Ramos (cell line): Measurements from ENCODE around the gene LAMA3.

Source experiments
- in situ Hi-C: fragments of 300-500 bp; cut with MboI; formaldehyde crosslinking; loops from one replicate; pipeline ENCODE4 v1.14.3; 2022; ENCODE audit warnings: low sequenced_read_pairs; ENCODE audit not compliant: unreplicated experiment

LAMA3 gene

DNA sequence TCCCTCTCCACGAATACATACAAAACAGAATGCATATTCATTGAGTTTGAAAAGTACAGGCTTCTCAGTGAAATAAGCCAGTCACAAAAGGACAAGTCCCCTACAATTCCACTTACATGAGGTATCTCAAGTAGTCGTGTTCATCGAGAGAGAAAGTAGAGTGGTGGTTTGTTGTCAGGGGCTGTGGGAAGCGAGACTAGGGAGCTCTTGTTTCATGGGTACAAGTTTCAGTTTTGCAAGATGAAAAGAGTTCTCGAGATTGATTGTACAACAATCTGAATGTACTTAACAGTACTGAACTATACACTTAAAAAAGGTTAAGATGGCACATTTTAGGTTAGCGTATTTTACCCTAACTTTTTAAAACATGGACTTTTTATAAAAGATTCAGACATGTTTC, 253.9 kb downstream of the LAMA3 start:
- in situ Hi-C loops: no loop called here

DNA sequence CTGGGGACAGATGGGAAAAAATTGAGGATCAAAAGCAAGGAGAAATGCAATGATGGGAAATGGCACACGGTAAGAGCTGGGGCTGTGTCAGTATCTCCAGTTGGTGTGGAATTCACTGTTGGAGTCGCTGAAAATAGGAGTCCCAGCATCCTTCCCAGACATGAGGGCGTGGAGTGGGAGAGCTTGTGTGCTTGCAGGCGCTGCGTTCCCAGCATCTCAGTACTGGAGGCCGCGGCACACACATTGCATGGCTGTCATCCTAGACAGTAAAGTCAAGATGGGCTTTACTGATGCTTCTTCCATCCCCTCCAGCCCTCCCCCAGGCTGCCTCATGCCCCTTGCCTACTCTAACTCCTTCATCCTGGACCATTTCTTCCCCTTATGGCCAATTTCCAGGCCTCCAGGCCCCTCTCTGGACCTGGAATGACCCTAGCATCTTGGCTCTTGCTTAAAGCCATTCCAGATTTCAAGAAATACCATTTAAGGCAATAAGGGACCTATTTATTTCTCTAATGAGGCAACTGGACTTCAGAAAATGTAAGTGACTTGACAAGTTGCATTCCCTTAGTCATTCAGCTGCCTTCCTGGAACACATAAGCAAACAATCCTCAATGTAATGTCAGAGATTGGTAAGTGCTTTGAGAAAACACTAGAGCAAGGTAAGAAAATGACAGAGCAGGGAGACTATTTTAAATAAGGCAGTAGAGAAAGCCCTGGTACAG, 254.8 kb downstream of the LAMA3 start:
- in situ Hi-C loops: no loop called here

DNA sequence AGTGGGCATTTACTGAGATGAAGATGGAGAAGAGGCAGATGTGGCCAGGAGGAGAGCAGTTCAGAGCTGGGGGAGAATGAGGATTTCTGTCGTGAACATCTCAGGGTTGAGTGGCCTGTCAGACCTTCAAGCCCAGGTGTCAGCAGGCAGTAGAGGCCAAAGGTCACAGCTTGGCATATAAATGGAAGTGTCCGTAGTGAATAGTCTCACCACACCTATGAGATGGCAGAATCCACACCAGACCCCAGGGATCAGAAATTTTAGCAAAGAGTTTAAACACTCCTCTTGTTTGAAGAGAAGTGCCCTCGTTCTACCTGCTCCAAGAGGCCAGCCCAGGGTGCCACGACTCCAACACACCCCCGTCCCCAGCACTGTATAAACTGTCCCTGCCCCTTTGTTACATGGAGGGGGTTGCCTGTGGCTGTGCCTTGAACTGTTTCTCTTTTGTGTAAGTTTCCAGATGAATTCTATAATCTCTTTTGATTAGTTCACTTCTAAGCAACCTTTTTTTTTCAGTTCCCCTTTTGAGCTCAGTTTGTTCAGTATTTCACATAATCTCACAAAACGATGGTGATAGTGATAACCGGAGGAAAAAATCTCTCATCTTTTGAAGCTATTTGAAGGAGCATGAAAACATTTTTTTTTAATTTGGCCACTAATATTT, 256.3 kb downstream of the LAMA3 start:
- in situ Hi-C loops: no loop called here

DNA sequence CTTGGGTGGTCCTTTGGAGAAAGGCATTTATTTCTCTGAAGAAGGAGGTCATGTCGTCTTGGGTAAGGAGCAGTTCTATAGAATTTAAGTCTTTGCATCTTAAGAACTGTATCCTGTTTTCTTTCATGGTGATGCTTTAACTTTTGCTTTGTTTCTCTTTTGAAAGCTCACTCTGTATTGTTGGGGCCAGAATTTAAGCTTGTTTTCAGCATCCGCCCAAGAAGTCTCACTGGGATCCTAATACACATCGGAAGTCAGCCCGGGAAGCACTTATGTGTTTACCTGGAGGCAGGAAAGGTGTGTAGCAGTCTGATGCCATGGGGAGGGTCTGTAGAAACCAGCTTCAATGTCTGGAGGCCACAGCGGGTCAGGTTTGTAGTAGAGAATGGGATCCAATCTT, 260.6 kb downstream of the LAMA3 start:
- in situ Hi-C loops: no loop called here

DNA sequence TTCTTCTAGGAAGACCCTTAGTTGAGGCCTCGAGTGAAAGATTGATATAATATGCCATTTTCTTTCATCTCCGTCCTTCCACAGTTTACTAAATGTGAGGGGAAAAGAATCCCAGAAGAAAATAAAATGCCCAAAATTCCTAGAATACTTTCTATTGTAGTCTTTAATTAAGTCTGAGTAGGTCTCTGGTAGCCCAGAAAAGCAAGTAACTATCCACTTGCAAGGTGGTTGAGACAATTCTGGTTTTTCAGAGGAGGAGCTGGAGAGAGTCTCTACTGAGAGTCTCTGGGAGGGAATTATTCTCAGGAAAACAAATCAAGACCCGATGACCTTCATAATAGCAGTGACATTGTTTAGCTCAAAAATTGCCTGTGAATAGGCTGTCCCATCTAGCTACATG, 261.4 kb downstream of the LAMA3 start:
- in situ Hi-C loops: no loop called here

DNA sequence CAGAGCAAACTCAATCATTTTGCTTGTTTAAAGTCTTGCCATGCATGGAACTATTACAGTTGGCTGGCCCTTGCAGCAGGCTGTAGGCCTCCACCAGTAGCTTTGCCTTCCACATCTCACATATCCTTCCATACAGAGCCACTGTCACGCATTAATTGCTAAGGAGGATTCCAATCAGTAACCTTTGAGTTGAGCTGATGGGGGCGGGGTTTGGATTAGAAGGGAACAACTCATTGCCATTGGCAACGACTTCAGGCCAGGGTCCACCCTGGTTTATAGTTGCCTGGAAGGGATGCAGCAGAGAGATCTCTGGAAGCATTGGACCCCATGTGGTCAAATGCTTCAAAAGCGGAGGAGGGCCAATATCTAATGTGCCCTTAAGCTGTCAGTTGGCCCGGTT, 262.0 kb downstream of the LAMA3 start:
- in situ Hi-C loops: no loop called here

DNA sequence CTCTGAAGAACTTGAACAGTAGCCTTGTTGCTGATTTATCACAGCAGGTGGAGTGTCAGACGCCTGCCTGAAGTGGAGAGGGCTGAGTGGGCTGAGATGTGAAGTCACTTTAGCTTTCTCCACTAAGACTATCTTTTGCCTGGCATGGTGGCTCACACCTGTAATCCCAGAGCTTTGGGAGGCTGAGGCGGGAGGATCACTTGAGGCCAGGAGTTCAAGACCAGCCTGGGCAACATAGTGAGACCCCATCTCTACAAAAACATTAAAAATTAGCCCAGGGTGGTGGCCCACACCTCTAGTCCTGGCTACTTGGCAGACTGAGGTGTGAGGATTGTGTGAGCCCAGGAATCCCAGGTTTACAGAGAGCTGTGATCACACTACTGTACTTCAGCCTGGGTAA, 264.7 kb downstream of the LAMA3 start:
- in situ Hi-C loops: no loop called here

DNA sequence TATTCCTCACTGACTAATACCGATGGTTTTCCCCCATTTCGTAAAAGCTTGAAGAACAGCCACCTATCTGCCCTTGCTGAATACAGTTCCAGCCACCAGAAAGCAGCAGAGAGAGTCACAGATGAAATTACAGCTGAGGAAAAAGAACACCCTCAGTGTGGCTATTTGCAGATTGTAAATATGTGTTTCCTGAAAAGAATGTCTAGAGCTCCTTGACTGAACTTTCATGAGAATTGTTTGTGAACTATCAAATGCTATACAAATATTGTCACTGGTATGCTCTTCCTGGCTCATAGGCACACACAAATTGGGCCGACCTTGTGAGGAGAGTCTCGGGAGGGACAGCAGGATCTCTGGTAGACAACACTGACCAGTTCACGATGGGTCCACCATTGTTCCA, 267.2 kb downstream of the LAMA3 start:
- in situ Hi-C loops: no loop called here

DNA sequence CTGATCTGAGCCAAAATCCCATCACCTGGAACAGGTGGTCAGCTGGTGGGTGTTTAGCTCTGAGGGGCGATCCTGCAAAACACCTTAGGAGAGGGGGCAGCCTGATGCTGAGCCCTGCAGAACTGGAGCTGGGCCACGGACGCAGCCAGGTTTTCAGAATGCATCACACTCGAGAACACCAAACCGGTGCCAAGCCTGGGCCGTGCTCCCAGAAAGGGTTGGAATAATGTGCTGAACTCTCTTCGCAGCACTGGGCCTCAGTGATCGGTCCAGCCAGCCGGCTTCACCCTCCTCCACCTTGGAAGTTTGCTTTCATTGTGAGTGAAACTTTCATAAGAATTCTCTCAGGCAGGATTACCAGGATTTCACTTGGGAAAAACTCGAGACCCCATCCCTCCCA, 268.8 kb downstream of the LAMA3 start:
- in situ Hi-C loops: no loop called here

DNA sequence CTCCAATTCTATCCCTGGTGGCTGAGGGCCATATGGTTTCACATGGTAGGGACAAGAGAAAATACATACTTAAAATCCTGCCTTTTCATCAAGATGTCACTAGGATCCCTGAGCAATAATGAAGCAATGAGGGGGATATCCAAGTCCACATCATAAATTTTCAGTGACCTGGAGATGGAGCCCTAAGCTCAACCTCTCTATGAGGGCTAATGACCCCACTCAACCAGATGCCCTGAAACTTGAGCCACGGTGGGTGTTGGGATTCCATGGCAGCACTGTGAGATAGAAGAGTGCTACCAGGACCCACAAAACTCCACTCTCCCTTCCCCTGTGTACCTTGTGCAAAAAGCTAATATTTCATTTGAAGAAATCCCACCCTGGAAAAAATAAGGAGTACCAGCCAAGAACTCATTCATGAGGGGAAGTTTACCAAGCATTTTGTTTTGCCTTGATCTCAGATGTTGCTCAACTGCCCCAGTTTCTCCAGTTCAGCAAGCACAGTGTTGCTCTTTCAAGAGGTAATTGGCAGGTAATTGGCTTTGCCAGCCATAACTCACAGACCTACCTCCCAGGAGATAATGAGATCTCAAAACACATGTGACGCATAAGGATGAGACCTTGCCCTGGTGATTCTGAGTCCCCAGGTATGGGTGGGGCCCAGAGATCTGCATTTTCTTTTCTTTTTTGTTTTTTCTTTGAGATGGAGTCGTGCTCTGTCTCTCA, 274.4 kb downstream of the LAMA3 start:
- in situ Hi-C loops: no loop called here

DNA sequence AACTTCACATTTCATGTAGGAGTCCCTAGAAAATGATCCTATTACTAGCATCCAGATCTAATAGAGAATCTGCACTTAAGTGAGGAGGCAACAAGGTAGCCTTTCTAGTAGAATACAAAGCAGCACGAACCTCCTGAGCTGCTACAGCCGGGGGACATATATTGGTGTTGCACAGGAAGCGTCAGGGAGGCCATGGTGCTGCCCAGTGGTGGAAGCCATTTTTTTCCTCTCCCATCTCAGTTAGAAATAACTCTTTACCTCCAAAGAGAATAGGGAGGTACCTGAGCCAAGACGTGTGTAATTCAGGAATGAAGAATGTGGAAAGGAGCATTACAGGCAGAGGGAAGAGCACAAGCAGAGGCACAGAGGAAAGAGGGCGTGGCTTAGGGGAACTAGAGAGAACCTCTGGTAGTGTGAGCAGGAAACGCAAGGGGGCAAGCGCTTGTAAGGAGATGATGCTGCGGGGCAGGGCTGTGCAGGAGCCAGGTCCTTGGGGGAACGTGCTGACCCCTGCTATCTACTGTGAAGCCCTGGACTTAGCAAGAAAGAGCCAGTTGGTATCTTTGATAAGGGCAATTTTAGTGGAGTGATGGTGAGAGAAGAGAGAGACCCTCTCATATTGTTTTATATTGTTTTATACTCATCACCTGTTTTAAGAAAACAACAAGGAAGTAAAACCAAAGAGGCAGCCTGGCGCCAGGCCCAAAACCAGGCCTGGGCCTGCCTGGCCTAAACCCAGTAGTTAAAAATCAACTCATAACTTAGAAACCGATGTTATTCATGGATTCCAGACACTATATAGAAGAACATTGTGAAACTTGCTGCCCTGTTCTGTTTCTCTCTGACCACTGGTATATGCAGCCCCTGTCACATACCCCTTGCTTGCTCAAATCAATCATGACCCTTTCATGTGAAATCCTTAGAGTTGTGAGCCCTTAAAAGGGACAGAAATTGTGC, 275.3 kb downstream of the LAMA3 start:
- in situ Hi-C loops: no loop called here

DNA sequence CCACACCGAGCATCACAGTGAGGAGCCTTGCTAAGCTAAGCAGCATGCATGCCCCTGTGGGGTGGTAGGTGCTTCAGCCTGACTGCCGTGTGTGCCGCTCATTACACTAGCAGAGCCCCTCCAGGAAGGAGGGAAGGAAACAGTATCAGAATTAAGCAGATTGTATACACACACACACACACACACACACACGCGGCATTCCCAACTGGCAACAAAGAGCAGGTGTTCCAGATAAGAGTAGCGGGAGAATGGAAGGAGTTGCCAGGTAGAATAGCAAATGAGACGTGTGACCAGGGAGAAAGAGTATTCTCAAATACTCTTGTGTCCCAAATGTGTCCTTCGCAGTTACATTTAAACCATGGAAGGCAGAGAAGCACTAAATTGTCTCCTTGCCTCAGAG, 277.7 kb downstream of the LAMA3 start:
- in situ Hi-C loops: no loop called here

DNA sequence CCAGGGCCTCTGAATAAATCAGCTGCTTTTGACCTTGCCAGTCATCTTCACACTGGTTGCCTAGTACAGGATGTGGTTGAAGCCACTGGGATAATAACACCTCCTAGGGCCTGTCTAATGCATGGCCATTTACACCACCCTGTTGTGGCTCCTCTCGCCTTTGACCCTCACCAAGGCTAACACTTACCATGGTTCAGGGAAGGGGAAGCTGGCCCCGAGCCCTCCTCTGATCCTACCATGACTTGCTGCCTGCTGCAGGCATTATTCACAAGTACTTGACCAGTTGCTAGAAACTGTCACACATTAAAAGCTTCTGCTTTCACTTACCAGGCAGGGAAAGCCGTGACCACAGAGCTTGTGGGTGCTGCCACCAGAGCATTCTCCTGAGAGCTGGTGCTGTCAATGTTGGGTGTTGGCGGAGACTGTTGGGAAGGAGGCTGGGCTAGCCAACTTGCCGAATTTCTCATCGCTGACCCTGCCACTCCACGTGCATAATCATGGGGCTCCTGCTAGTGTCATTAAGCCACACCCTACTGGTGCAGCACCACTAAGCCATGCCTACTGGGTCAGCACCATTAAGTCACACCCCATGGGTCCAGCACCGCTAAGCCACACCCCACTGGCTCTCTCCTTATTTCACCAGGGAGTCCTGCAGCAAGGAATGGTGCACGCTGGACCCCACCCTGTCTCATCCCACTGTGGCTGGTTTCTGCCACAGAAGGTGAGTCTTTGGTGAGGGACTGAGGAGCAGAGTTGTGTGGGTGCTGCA, 278.3 kb downstream of the LAMA3 start:
- in situ Hi-C loops: no loop called here

DNA sequence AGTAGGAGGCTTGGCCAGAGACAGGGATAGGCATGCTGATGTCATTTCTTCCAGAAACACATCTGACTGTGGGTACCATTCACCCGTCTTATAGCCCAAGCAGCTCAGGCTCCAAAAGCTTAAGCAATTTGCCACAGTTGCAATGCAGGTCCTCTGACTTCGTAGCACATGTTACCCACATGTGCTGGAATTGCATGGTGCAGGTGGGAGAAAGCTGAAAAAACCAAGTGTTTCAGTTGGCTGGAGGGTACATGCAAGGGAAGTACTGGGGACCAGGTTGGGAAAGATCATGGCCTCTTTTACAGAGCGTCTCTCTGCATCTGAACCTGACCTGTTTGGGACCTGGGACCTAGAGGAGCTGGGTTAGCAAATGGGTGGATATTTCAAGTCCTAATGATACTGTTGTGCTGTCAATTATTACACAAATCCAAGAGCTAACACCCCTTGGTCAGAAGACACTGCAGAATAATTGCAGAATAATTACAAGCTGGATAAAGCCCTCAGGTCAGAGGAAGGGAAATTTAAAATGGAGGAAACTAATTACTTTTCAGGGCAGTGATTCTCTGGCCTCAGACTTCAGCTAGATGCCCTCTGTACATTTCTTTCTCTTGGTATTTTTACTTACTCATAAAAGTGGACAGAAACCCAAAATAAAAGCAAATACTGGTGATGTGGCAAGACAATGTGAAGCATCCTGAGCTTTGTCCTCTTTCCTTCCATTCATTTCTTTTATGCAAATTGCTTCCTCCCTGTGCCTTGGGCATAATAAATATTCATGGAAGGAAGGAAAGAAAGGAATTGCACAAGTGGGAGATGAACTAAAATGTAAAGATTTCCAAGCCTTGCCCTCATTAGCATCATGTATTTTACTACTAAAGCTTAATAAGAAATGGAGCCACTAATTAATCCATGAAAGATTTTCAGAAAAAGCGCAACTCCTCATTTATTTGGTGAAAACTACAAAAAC, 279.7 kb downstream of the LAMA3 start:
- in situ Hi-C loops: no loop called here

DNA sequence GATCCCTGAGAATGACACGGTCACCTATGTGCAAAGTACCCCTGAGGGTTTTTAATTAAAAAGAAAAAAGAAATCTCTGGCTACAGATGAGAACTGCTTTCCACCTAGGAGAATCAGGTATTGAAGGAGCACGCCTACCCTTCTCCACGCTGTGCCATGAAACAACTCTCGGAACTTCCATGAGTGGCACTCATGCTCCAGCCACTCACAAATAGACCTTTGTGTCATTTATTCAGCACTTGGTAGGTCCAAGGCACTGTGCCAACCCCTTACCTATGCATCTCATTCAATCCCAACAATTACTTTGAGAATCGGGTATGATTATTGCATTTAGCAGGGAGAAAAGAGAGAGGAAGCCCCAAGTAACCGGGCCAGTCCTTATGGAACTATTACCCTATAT, 280.4 kb downstream of the LAMA3 start:
- in situ Hi-C loops: no loop called here

DNA sequence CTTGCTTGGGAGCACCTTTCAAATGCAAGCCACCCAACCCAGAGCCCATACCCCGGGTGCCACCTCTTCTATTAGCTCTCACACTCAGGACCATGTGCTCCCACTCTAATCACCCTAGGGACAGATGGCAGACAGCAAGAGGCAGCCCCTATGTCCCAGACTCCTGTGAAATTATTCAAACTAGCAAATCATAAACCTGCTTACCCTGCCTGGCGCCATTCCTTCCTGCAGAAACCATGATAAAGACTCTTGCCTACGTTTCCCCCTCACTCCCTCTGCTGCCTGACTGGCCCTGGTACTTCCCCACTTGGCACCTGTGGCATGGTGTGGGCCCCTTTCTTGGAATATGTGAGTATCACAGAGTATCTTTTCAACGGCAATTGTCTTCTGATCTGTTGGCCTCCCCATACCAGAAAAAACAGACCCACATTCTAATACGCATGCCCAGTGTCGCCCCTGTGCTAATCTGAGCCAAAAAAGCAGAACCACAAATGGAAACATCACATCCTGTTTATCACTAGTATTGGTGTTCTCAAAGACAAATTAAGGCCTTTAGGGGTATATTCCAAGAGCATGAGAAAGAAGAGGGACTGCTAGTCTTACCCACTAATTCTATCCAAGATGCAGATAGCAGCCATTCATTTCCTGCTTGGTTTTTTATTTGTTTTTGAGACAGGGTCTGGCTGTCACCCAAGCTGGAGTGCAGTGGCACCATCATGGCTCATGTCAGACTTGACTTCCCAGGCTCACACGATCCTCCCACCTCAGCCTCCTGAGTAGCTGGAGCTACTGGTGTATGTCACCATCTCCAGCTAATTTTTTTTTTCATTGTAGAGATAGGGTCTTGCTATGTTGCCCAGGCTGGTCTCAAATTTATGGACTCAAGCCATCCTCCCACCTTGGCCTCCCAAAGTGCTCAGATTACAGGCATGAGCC, 281.2 kb downstream of the LAMA3 start:
- in situ Hi-C loops: no loop called here

DNA sequence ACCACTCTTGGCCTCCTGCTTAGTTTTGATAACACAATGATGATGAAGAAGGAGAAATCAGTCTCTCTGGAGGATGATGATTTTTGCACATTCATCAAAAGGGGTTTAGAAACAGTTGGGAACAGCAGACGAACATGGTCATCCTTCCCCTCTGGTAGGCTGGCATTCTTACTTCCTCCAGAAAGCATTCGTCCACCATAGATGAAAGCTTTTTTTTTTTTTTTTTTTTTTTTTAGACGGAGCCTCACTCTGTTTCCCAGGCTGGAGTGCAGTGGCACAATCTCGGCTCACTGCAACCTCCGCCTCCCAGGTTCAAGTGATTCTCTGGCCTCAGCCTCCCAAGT, 281.8 kb downstream of the LAMA3 start:
- in situ Hi-C loops: no loop called here
